ENCODE data around the gene KREMEN2.
"Not testable (repeated sequence)": the region's sequence is repeated elsewhere in the genome, so short reads cannot be mapped to it uniquely, and the experiment has no call there.

KREMEN2 gene

DNA sequence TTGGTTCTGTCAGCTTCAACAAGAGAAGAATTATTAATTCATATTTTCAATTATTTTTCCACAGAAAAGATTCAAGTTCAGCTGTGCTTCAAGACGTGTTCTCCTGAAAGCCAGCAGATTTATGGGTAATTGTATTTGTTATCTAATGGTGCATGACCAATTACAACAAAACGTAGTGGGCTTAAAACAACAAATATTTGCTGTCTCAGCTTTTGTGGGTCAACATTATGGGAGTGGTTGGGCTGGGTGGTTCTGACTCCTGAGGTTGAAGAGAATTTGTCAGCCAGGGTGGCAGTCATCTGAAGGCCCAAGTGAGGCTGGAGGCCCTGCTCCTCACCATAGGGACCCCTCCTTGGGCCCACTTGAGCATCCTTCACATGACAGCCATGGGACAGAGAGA lies 24.1 kb upstream of the KREMEN2 start:
- Histone ChIP-seq H3F3A (ENCODE audit: low read depth) (no peaks in the 10 kb centered on the region), H3K4me1 (ENCODE audit: insufficient read depth, low read length, poor library complexity, severe bottlenecking) (no peaks in the 10 kb centered on the region), H4K20me1 (ENCODE audit: insufficient read depth, low read length, poor library complexity, severe bottlenecking) (no peaks in the 10 kb centered on the region), H3K9ac (ENCODE audit: low read depth, low read length, poor library complexity, severe bottlenecking) (no peak overlapping the region), H3K9me2 (replicated peaks; ENCODE audit: low read depth, low read length) (no peaks in the 10 kb centered on the region), H3K9me3 (ENCODE audit: insufficient read depth, low read depth, low read length) (no peaks in the 10 kb centered on the region), H2AFZ (ENCODE audit: low read length) (no peak overlapping the region), H3K4me2 (ENCODE audit: low read depth, low read length, poor library complexity, severe bottlenecking) (no peak overlapping the region), H3K27me3 (ENCODE audit: insufficient read depth, low read length, poor library complexity, severe bottlenecking) (no peaks in the 10 kb centered on the region), H3K79me2 (ENCODE audit: insufficient read depth, low read length) (no peaks in the 10 kb centered on the region), H3K4me3 (ENCODE audit: low read length, poor library complexity, severe bottlenecking) (no peak overlapping the region), H3K36me3 (ENCODE audit: insufficient read depth, low read length) (peaks cover 9% of the 10 kb centered on the region; the same call in 1 of the 2 replicates)
- TF ChIP-seq, protein P1, sequence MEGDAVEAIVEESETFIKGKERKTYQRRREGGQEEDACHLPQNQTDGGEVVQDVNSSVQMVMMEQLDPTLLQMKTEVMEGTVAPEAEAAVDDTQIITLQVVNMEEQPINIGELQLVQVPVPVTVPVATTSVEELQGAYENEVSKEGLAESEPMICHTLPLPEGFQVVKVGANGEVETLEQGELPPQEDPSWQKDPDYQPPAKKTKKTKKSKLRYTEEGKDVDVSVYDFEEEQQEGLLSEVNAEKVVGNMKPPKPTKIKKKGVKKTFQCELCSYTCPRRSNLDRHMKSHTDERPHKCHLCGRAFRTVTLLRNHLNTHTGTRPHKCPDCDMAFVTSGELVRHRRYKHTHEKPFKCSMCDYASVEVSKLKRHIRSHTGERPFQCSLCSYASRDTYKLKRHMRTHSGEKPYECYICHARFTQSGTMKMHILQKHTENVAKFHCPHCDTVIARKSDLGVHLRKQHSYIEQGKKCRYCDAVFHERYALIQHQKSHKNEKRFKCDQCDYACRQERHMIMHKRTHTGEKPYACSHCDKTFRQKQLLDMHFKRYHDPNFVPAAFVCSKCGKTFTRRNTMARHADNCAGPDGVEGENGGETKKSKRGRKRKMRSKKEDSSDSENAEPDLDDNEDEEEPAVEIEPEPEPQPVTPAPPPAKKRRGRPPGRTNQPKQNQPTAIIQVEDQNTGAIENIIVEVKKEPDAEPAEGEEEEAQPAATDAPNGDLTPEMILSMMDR (conservative IDR thresholded peaks at IDR 0.05; ENCODE audit: low read length), result no peak
- TF ChIP-seq EZH2phosphoT487 (IDR thresholded peaks at IDR 0.05; ENCODE audit: borderline replicate concordance), result no peak

DNA sequence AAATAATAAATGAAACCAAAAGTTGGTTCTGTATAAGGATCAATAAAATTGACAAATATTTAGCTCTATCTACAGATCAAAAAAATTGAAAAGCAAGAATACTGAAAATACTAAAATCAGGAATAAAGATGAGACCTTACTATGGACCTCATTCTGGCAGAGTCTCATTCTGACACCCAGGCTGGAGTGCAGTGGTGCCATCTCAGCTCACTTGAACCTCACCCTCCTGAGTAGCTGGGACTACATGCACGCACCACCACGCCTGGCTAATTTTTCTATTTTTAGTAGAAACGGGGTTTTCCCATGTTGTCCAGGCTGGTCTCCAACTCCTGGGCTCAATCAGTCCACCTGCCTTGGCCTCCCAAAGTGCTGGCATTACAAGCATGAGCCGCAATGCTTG lies 22.0 kb upstream of the KREMEN2 start:
- TF ChIP-seq EZH2phosphoT487 (IDR thresholded peaks at IDR 0.05; ENCODE audit: borderline replicate concordance), result no peak
- TF ChIP-seq, protein P1 (conservative IDR thresholded peaks at IDR 0.05; ENCODE audit: low read length), result no peak

DNA sequence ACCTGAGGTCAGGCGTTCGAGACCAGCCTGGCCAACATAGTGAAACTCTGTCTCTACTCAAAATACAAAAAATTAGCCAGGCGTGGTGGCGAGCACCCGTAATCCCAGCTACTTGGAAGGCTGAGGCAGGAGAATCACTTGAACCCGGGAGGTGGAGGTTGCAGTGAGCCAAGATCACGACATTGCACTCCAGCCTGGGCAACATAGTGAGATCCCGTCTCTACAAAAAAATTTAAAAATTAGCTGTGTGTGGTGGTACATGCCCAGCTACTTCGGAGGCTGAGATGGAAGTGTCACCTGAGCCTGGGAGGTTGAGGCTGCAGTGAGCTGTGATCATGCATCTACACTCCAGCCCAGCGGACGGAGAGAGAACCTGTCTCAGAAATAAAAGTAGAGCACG lies 20.4 kb upstream of the KREMEN2 start:
- H3K9ac ChIP-seq (ENCODE audit: low read depth, low read length, poor library complexity, severe bottlenecking); H3K36me3 ChIP-seq (ENCODE audit: insufficient read depth, low read length); H3K4me2 ChIP-seq (ENCODE audit: low read depth, low read length, poor library complexity, severe bottlenecking); H3K79me2 ChIP-seq (ENCODE audit: insufficient read depth, low read length); H3K27me3 ChIP-seq (ENCODE audit: insufficient read depth, low read length, poor library complexity, severe bottlenecking); H3K4me1 ChIP-seq (ENCODE audit: insufficient read depth, low read length, poor library complexity, severe bottlenecking); H2AFZ ChIP-seq (ENCODE audit: low read length); H3K9me2 ChIP-seq (replicated peaks; ENCODE audit: low read depth, low read length); H3F3A ChIP-seq (ENCODE audit: low read depth); H3K4me3 ChIP-seq (ENCODE audit: low read length, poor library complexity, severe bottlenecking); H4K20me1 ChIP-seq (ENCODE audit: insufficient read depth, low read length, poor library complexity, severe bottlenecking); H3K9me3 ChIP-seq (ENCODE audit: insufficient read depth, low read depth, low read length): not testable (repeated sequence)

More for the DNA sequence above, 22.0 kb upstream of the KREMEN2 start:
- Histone ChIP-seq H3K79me2 (ENCODE audit: insufficient read depth, low read length) (no peaks in the 10 kb centered on the region), H3K27me3 (ENCODE audit: insufficient read depth, low read length, poor library complexity, severe bottlenecking) (no peaks in the 10 kb centered on the region), H3F3A (ENCODE audit: low read depth) (no peaks in the 10 kb centered on the region), H4K20me1 (ENCODE audit: insufficient read depth, low read length, poor library complexity, severe bottlenecking) (no peaks in the 10 kb centered on the region), H3K9me2 (replicated peaks; ENCODE audit: low read depth, low read length) (no peaks in the 10 kb centered on the region), H3K9me3 (ENCODE audit: insufficient read depth, low read depth, low read length) (no peaks in the 10 kb centered on the region), H3K36me3 (ENCODE audit: insufficient read depth, low read length) (peaks cover 9% of the 10 kb centered on the region; the same call in 1 of the 2 replicates), H3K4me3 (ENCODE audit: low read length, poor library complexity, severe bottlenecking) (no peak overlapping the region), H3K4me2 (ENCODE audit: low read depth, low read length, poor library complexity, severe bottlenecking) (no peak overlapping the region), H3K9ac (ENCODE audit: low read depth, low read length, poor library complexity, severe bottlenecking) (no peak overlapping the region), H2AFZ (ENCODE audit: low read length) (no peak overlapping the region), H3K4me1 (ENCODE audit: insufficient read depth, low read length, poor library complexity, severe bottlenecking) (no peaks in the 10 kb centered on the region)

DNA sequence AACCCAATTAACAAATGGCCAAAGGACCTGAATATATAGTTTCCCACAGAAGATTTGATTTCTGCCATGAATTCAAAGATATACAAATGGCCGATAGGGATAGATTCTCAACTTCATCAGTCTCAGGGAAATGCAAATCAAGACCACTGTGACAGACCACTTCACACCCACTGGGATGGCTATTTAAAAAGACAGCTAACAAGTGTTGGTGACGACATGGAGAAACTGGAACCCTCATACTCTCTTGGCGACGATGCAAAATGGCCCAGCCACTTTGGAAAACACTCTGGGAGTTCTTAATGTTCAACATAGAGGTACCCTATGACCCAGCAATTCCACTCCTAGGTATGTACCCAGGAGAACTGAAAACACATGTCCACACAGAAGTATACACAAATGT lies 17.4 kb upstream of the KREMEN2 start:
- Histone ChIP-seq H3K79me2 (ENCODE audit: insufficient read depth, low read length) (no peaks in the 10 kb centered on the region), H3K9ac (ENCODE audit: low read depth, low read length, poor library complexity, severe bottlenecking) (no peak overlapping the region), H4K20me1 (ENCODE audit: insufficient read depth, low read length, poor library complexity, severe bottlenecking) (no peaks in the 10 kb centered on the region), H3K27me3 (ENCODE audit: insufficient read depth, low read length, poor library complexity, severe bottlenecking) (no peaks in the 10 kb centered on the region), H3K4me2 (ENCODE audit: low read depth, low read length, poor library complexity, severe bottlenecking) (no peak overlapping the region), H3K4me1 (ENCODE audit: insufficient read depth, low read length, poor library complexity, severe bottlenecking) (no peaks in the 10 kb centered on the region), H2AFZ (ENCODE audit: low read length) (no peak overlapping the region), H3F3A (ENCODE audit: low read depth) (no peaks in the 10 kb centered on the region), H3K9me2 (replicated peaks; ENCODE audit: low read depth, low read length) (no peaks in the 10 kb centered on the region), H3K4me3 (ENCODE audit: low read length, poor library complexity, severe bottlenecking) (no peak overlapping the region), H3K9me3 (ENCODE audit: insufficient read depth, low read depth, low read length) (no peaks in the 10 kb centered on the region), H3K36me3 (ENCODE audit: insufficient read depth, low read length) (no peaks in the 10 kb centered on the region)
- TF ChIP-seq, protein P1 (conservative IDR thresholded peaks at IDR 0.05; ENCODE audit: low read length), result no peak
- no peak for TF ChIP-seq EZH2phosphoT487 (IDR thresholded peaks at IDR 0.05; ENCODE audit: borderline replicate concordance)
